ENCODE data around the gene MET. TPM values are rescaled to one million over a fixed set of nuclear protein-coding genes. Genes with fewer than 3 reads are reported as not detected.

Gene MET
- total and polyA plus RNA-seq, 2 donors (not counting 3 experiments of a cell fraction or from before 2014, with no cell fraction given): 21.1 to 44.5 TPM

DNA sequence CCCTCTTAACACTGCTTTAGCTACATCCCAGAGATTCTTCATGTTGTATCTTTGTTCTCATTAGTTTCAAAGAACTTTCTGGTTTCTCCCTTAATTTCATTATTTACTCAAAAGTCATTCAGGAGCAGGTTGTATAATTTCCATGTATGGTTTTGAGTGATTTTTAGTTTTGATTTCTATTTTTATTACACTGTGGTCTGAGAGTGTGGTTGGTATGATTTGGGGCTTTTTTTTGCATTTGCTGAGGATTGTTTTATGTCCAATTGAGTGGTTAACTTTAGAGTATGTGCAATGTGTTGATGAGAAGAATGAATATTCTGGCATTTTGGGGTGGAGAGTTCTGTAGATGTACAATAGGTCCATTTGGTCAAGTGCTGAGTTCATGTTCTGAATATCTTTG is 152.5 kb downstream of the MET start:
- dilution Hi-C loops (cut with MboI; ENCODE audit: extremely low pct_ligation_motif_present, low sequenced_read_pairs): no loop called here

DNA sequence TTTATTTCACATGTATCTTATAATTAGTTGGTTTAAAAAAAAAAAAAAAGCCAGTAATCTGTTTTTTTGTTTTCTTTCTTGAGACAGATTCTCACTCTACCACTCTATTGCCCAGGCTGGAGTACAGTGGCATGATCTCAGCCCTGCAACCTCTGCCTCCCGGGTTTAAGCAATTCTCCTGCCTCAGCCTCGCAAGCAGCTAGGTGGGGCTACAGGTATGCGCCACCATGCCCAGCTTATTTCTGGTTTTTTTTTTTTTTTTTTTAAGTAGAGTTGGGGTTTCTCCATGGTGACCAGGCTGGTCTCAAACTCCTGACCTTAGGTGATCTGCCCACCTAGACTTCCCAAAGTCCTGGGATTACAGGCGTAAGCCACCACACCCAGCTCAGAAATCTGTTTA is 156.3 kb downstream of the MET start:
- no peak for DNase-seq (ENCODE audit: low read depth, low spot score)
- Histone ChIP-seq H3K4me2 (ENCODE audit: insufficient read depth, low read length) (no peak overlapping the region), H3K27me3 (ENCODE audit: control insufficient read depth in 2 of 2, insufficient read depth in 2 of 2, low read length in 2 of 2) (no peaks in the 10 kb centered on the region), H3K4me3 (replicated peaks in 1 of 3; ENCODE audit: insufficient read depth in 1 of 3, low read depth in 1 of 3, low read length in 3 of 3) (no peak overlapping the region), H3K79me2 (ENCODE audit: control insufficient read depth, insufficient read depth, low read length) (no peaks in the 10 kb centered on the region), H3K9me1 (replicated peaks; ENCODE audit: control insufficient read depth, extremely low read depth, insufficient read depth, low read length) (no peaks in the 10 kb centered on the region), H3K4me1 (ENCODE audit: control insufficient read depth, extremely low read depth, insufficient read depth, low read length) (no peaks in the 10 kb centered on the region), H3K27ac (ENCODE audit: insufficient read depth, low read depth, low read length) (no peak overlapping the region), H3K9ac (replicated peaks; ENCODE audit: extremely low read depth, insufficient read depth, low read length) (no peak overlapping the region), H4K20me1 (replicated peaks; ENCODE audit: control insufficient read depth, extremely low read depth, insufficient read depth, low read length) (no peaks in the 10 kb centered on the region), H3K36me3 (ENCODE audit: control insufficient read depth in 2 of 2, extremely low read depth in 1 of 2, insufficient read depth in 2 of 2, low read length in 2 of 2) (no peaks in the 10 kb centered on the region), H2AFZ (ENCODE audit: low read depth, low read length) (no peak overlapping the region), H3K9me3 (replicated peaks; ENCODE audit: control insufficient read depth, insufficient read depth, low read length) (no peaks in the 10 kb centered on the region)
- no peak for FAIRE-seq
- no TSS peak for BruUV-seq (replicated peaks)
- TF ChIP-seq, protein P1, sequence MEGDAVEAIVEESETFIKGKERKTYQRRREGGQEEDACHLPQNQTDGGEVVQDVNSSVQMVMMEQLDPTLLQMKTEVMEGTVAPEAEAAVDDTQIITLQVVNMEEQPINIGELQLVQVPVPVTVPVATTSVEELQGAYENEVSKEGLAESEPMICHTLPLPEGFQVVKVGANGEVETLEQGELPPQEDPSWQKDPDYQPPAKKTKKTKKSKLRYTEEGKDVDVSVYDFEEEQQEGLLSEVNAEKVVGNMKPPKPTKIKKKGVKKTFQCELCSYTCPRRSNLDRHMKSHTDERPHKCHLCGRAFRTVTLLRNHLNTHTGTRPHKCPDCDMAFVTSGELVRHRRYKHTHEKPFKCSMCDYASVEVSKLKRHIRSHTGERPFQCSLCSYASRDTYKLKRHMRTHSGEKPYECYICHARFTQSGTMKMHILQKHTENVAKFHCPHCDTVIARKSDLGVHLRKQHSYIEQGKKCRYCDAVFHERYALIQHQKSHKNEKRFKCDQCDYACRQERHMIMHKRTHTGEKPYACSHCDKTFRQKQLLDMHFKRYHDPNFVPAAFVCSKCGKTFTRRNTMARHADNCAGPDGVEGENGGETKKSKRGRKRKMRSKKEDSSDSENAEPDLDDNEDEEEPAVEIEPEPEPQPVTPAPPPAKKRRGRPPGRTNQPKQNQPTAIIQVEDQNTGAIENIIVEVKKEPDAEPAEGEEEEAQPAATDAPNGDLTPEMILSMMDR (IDR thresholded peaks at IDR 0.05; ENCODE audit: extremely low read depth in 1 of 2, insufficient read depth in 1 of 2, low read depth in 1 of 2, low read length in 2 of 2): no peak
- TF ChIP-seq, protein P2, sequence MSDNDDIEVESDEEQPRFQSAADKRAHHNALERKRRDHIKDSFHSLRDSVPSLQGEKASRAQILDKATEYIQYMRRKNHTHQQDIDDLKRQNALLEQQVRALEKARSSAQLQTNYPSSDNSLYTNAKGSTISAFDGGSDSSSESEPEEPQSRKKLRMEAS (IDR thresholded peaks at IDR 0.05; ENCODE audit: insufficient read depth, insufficient read length): no peak
- TF ChIP-seq POLR2A (IDR thresholded peaks at IDR 0.05; ENCODE audit: low read depth, low read length): no peak
- TF ChIP-seq MYC (IDR thresholded peaks at IDR 0.05; ENCODE audit: low read depth, low read length): no peak
- no peak for TF ChIP-seq GATA2 (IDR thresholded peaks at IDR 0.05; ENCODE audit: insufficient read depth, insufficient read length, low read depth, low read length)
- TF ChIP-seq FOS (IDR thresholded peaks at IDR 0.05; ENCODE audit: borderline replicate concordance, insufficient read depth, low read length): no peak
- TF ChIP-seq JUN (IDR thresholded peaks at IDR 0.05; ENCODE audit: borderline replicate concordance, insufficient read depth, insufficient read length, low read depth): no peak
- no peak for TF ChIP-seq EZH2 (IDR thresholded peaks at IDR 0.05; ENCODE audit: borderline replicate concordance, low read depth, low read length, severe bottlenecking)
- TF ChIP-seq POLR2AphosphoS5 (IDR thresholded peaks at IDR 0.05; ENCODE audit: insufficient read depth, low read depth, low read length): no peak
- ChIA-PET CTCF (interaction anchor here (0.6 to 0.7 kb wide), 2 partner anchors 62 to 596 kb away, joined by 3 read pairs; no protein-coding TSS in a partner anchor), POLR2A (no interaction called here)
- intact Hi-C loops (cut with micrococcal nuclease) (no loop called here), dilution Hi-C loops (cut with MboI; ENCODE audit: extremely low pct_ligation_motif_present, low sequenced_read_pairs) (no loop called here)

More for the DNA sequence above, 152.5 kb downstream of the MET start:
- H3K9ac ChIP-seq (replicated peaks; ENCODE audit: extremely low read depth, insufficient read depth, low read length): no peak overlapping the region
- H3K36me3 ChIP-seq (ENCODE audit: control insufficient read depth in 2 of 2, extremely low read depth in 1 of 2, insufficient read depth in 2 of 2, low read length in 2 of 2): no peaks in the 10 kb centered on the region
- no peaks in the 10 kb centered on the region for H3K27me3 ChIP-seq (ENCODE audit: control insufficient read depth in 2 of 2, insufficient read depth in 2 of 2, low read length in 2 of 2)
- no peak overlapping the region for H3K4me3 ChIP-seq (replicated peaks in 1 of 3; ENCODE audit: insufficient read depth in 1 of 3, low read depth in 1 of 3, low read length in 3 of 3)
- no peaks in the 10 kb centered on the region for H3K4me1 ChIP-seq (ENCODE audit: control insufficient read depth, extremely low read depth, insufficient read depth, low read length)
- ChIA-PET CTCF (no interaction called here), POLR2A (no interaction called here)
- TF ChIP-seq JUN (IDR thresholded peaks at IDR 0.05; ENCODE audit: borderline replicate concordance, insufficient read depth, insufficient read length, low read depth): no peak
- H4K20me1 ChIP-seq (replicated peaks; ENCODE audit: control insufficient read depth, extremely low read depth, insufficient read depth, low read length): no peaks in the 10 kb centered on the region
- no peak overlapping the region for H3K4me2 ChIP-seq (ENCODE audit: insufficient read depth, low read length)
- intact Hi-C loops (cut with micrococcal nuclease): no loop called here
- no peaks in the 10 kb centered on the region for H3K79me2 ChIP-seq (ENCODE audit: control insufficient read depth, insufficient read depth, low read length)
- H2AFZ ChIP-seq (ENCODE audit: low read depth, low read length): no peak overlapping the region
- BruUV-seq (replicated peaks): no TSS peak
- no peaks in the 10 kb centered on the region for H3K9me3 ChIP-seq (replicated peaks; ENCODE audit: control insufficient read depth, insufficient read depth, low read length)
- H3K27ac ChIP-seq (ENCODE audit: insufficient read depth, low read depth, low read length): no peak overlapping the region
- no peaks in the 10 kb centered on the region for H3K9me1 ChIP-seq (replicated peaks; ENCODE audit: control insufficient read depth, extremely low read depth, insufficient read depth, low read length)
- DNase-seq (ENCODE audit: low read depth, low spot score) (no peak), FAIRE-seq (no peak)

Data from endothelial cell of umbilical vein (primary cell).